SK-N-SH treated with all-trans-retinoic acid at 6 μM for 48 hours (cell line): ENCODE measurements around the gene ST3GAL6.

ENCODE experiments used
- ATAC-seq: fragments of 200-7000 bp; cut with Tn5 transposase; 3 replicates; pipeline ENCODE4 v1.9.1; 2020; ENCODE audit warnings: mild to moderate bottlenecking, moderate library complexity
- BACH2 ChIP-seq: fragments of 250-450 bp; sonication (Bioruptor Pico); IDR thresholded peaks from 2 replicates; pipeline ENCODE4 v1.9.0; 2021; ENCODE audit warnings: mild to moderate bottlenecking, borderline replicate concordance
- CREB5 ChIP-seq: fragments of 250-450 bp; sonication (Bioruptor Pico); IDR thresholded peaks from 2 replicates; pipeline ENCODE4 v1.5.1; 2020; ENCODE audit warnings: low read depth, mild to moderate bottlenecking, moderate library complexity
- CSDC2 ChIP-seq: fragments of 250-450 bp; sonication (Bioruptor Pico); IDR thresholded peaks from 2 replicates; pipeline ENCODE4 v1.5.0; 2020; ENCODE audit warnings: mild to moderate bottlenecking, moderate library complexity
- CSRNP3 ChIP-seq: fragments of 250-450 bp; sonication (Bioruptor Pico); IDR thresholded peaks from 2 replicates; pipeline ENCODE4 v1.5.1; 2021; ENCODE audit warnings: mild to moderate bottlenecking, moderate library complexity
- ESRRG ChIP-seq: fragments of 250-450 bp; sonication (Bioruptor Pico); IDR thresholded peaks from 2 replicates; pipeline ENCODE4 v1.6.1; 2021; ENCODE audit warnings: mild to moderate bottlenecking
- ISL1 ChIP-seq: fragments of 250-450 bp; sonication (Bioruptor Pico); IDR thresholded peaks from 2 replicates; pipeline ENCODE4 v2.1.2; 2022; ENCODE audit warnings: mild to moderate bottlenecking, moderate library complexity
- OSR1 ChIP-seq: fragments of 250-450 bp; sonication (Bioruptor Pico); IDR thresholded peaks from 2 replicates; pipeline ENCODE4 v1.8.0; 2022; ENCODE audit warnings: moderate library complexity, mild to moderate bottlenecking, inconsistent platforms
- PATZ1 ChIP-seq: fragments of 250-450 bp; sonication (Bioruptor Pico); IDR thresholded peaks from 2 replicates; pipeline ENCODE4 v1.8.0; 2020; ENCODE audit warnings: mild to moderate bottlenecking, moderate library complexity, borderline replicate concordance
- POU6F1 ChIP-seq: fragments of 250-450 bp; sonication (Bioruptor Pico); IDR thresholded peaks from 2 replicates; pipeline ENCODE4 v1.8.0; 2021; ENCODE audit warnings: low read depth, mild to moderate bottlenecking, moderate library complexity, borderline replicate concordance
- PPARA ChIP-seq: fragments of 250-450 bp; sonication (Bioruptor Pico); IDR thresholded peaks from 2 replicates; pipeline ENCODE4 v1.5.0; 2020; ENCODE audit warnings: mild to moderate bottlenecking, borderline replicate concordance
- SNAI2 ChIP-seq: fragments of 250-450 bp; sonication (Bioruptor Pico); IDR thresholded peaks from 2 replicates; pipeline ENCODE4 v1.5.0; 2020; ENCODE audit warnings: mild to moderate bottlenecking, moderate library complexity
- TCF4 ChIP-seq: fragments of 250-450 bp; sonication (Bioruptor Pico); IDR thresholded peaks from 2 replicates; pipeline ENCODE4 v1.8.0; 2021; ENCODE audit warnings: mild to moderate bottlenecking, moderate library complexity, borderline replicate concordance
- TOX ChIP-seq: fragments of 250-450 bp; sonication (Bioruptor Pico); IDR thresholded peaks from 2 replicates; pipeline ENCODE4 v1.8.0; 2021; ENCODE audit warnings: mild to moderate bottlenecking, moderate library complexity, borderline replicate concordance
- TSHZ2 ChIP-seq: fragments of 250-450 bp; sonication (Bioruptor Pico); IDR thresholded peaks from 2 replicates; pipeline ENCODE4 v1.5.0; 2020; ENCODE audit warnings: mild to moderate bottlenecking, moderate library complexity
- ZC3H10 ChIP-seq: fragments of 250-450 bp; sonication (Bioruptor Pico); IDR thresholded peaks from 2 replicates; pipeline ENCODE4 v1.5.1; 2021; ENCODE audit warnings: mild to moderate bottlenecking, moderate library complexity
- ZFP3 ChIP-seq: fragments of 250-450 bp; sonication (Bioruptor Pico); IDR thresholded peaks from 2 replicates; pipeline ENCODE4 v1.5.0; 2020; ENCODE audit warnings: mild to moderate bottlenecking, moderate library complexity
- ZFP30 ChIP-seq: fragments of 450-650 bp; formaldehyde crosslinking; IDR thresholded peaks from 2 replicates; pipeline ENCODE4 v1.5.0; 2022; ENCODE audit warnings: mild to moderate bottlenecking, moderate library complexity
- ZNF565 ChIP-seq: fragments of 450-650 bp; formaldehyde crosslinking; conservative IDR thresholded peaks from 2 replicates; pipeline ENCODE4 v1.5.0; 2020; ENCODE audit warnings: low read depth, mild to moderate bottlenecking, moderate library complexity
- ZNF70 ChIP-seq: fragments of 450-650 bp; formaldehyde crosslinking; IDR thresholded peaks from 2 replicates; pipeline ENCODE4 v1.5.0; 2020; ENCODE audit warnings: mild to moderate bottlenecking, moderate library complexity
- ZNF8 ChIP-seq: fragments of 450-650 bp; formaldehyde crosslinking; IDR thresholded peaks from 2 replicates; pipeline ENCODE4 v1.5.0; 2020; ENCODE audit warnings: mild to moderate bottlenecking, moderate library complexity

Gene ST3GAL6

GRCh38 chr3:98745718-98746117 lies 17.4 kb upstream of the ST3GAL6 start (continued):
- TF ChIP-seq PATZ1 (CRISPR knock-in tag), result no peak
- TF ChIP-seq, all 23 proteins: peak for 0

DNA sequence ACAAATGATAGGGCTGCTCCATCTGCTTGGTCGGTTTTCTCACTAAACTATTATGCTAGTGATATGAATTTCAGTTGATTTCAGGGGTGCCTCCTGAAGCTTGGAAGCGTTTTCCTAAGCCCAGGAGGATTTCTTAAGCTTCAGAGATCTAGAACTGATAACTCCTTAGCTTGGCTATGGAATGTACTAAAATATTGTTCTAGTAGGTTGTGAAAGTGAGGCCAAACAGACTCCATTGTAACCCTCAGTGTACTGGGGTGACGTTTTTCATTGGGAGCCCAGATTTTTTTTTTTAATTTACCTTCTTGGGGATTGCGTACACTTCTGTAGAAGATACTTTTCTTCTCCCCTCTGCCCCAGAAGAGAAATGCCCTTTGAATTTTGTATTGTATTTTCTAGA lies 17.0 kb upstream of the ST3GAL6 start:
- ATAC-seq, result no peak
- no peak for TF ChIP-seq ESRRG (CRISPR knock-in tag)
- TF ChIP-seq ZFP3, result no peak
- no peak for TF ChIP-seq ZNF8
- TF ChIP-seq CREB5 (CRISPR knock-in tag), result no peak
- no peak for TF ChIP-seq ZNF70 (CRISPR knock-in tag)
- TF ChIP-seq ZC3H10 (CRISPR knock-in tag), result no peak

DNA sequence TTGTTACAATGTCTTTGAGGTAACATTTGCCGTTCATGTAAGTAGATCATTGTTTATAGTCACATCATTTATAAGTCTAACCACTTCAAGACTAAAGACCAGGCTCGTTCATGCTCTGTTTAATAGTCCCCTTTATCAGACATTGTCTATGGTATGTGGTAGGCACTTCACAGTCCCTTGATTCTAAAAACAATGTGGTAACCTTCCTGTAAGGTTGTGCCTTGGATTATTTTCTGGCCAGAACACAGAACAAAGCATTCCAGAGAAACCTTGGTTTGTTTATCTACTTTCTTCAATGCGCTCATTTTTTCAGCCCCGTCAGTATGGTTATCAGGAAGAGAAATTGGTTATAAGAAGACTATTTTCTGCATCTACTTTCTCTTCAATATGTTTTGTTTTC lies 16.3 kb upstream of the ST3GAL6 start:
- ATAC-seq, result no peak
- no peak for TF ChIP-seq PPARA (CRISPR knock-in tag)
- TF ChIP-seq SNAI2 (CRISPR knock-in tag), result no peak
- TF ChIP-seq ZC3H10 (CRISPR knock-in tag), result no peak
- no peak for TF ChIP-seq ZNF565
- TF ChIP-seq PATZ1 (CRISPR knock-in tag), result no peak
- no peak for TF ChIP-seq ZNF70 (CRISPR knock-in tag)
- TF ChIP-seq OSR1 (CRISPR knock-in tag), result no peak
- no peak for TF ChIP-seq CREB5 (CRISPR knock-in tag)
- TF ChIP-seq ESRRG (CRISPR knock-in tag), result no peak
- no peak for TF ChIP-seq ISL1 (CRISPR knock-in tag)
- no peak for TF ChIP-seq BACH2

GRCh38 chr3:98750276-98750919 lies 12.7 kb upstream of the ST3GAL6 start:
- TF ChIP-seq ZNF8, result no peak
- ATAC-seq, result peak; percentile 39; the same call in 1 of the 3 replicates

- no peak for ATAC-seq
- TF ChIP-seq TOX (CRISPR knock-in tag) (no peak), ZNF70 (CRISPR knock-in tag) (no peak), ZFP30 (CRISPR knock-in tag) (no peak), TSHZ2 (no peak), OSR1 (CRISPR knock-in tag) (no peak), PATZ1 (CRISPR knock-in tag) (no peak), ZFP3 (no peak), CSDC2 (CRISPR knock-in tag) (no peak), CSRNP3 (CRISPR knock-in tag) (no peak), BACH2 (no peak), TCF4 (CRISPR knock-in tag) (no peak), POU6F1 (CRISPR knock-in tag) (no peak)
These were observed 8.7 kb upstream of the ST3GAL6 start for GRCh38 chr3:98754483-98754882.
